MCF 10A (cell line): Measurements from ENCODE around the gene RNU1-3. TPM values are rescaled to one million over a fixed set of nuclear protein-coding genes. Genes with fewer than 3 reads are reported as not detected.
"Not testable (repeated sequence)": the region's sequence is repeated elsewhere in the genome, so short reads cannot be mapped to it uniquely, and the experiment has no call there.

Experiments used
- Bru-seq: library from RNA; stranded (reverse); fragments of 400-500 nt; gene quantifications from one replicate; lab custom pipeline; 2021; lab: Mats Ljungman, UMichigan
- BruChase-seq, 2 experiments: library from RNA; stranded (reverse); fragments of 400-500 nt; gene quantifications; one replicate each; lab custom pipeline; 2021; lab: Mats Ljungman, UMichigan
- BruUV-seq: library from RNA; stranded (reverse); fragments of 400-500 nt; replicated peaks from 2 replicates; lab custom pipeline; 2021; lab: Mats Ljungman, UMichigan
- CTCF ChIA-PET: fragments of 300-600 bp; sonication (Branson Sonifier 250); formaldehyde crosslinking; extraction: SDS; loops from one replicate; lab custom pipeline; 2021; ENCODE audit warnings: antibody characterized with exemption, inconsistent platforms; lab: Yijun Ruan, JAX
- POLR2A ChIA-PET: fragments of 300-600, 350-650 bp; sonication (Branson Sonifier 250); formaldehyde crosslinking; extraction: SDS; loops from one replicate; lab custom pipeline; 2020; ENCODE audit warnings: antibody characterized with exemption, inconsistent platforms; lab: Yijun Ruan, JAX
- DNase-seq: peaks from one replicate; pipeline ENCODE4 v3.0.0-alpha.2; 2018; ENCODE audit not compliant: unreplicated experiment
- H3K27ac Mint-ChIP-seq: one replicate; pipeline ENCODE4 v1.8.0; 2022; ENCODE audit warnings: mild to moderate bottlenecking, low read depth, mixed read lengths; ENCODE audit not compliant: unreplicated experiment
- H3K27me3 Mint-ChIP-seq: one replicate; pipeline ENCODE4 v1.8.0; 2022; ENCODE audit warnings: mixed read lengths; ENCODE audit not compliant: insufficient read depth, unreplicated experiment
- H3K36me3 Mint-ChIP-seq: one replicate; pipeline ENCODE4 v1.8.0; 2022; ENCODE audit warnings: mild to moderate bottlenecking, moderate library complexity, mixed read lengths; ENCODE audit not compliant: insufficient read depth, unreplicated experiment
- H3K4me1 Mint-ChIP-seq: one replicate; pipeline ENCODE4 v1.8.0; 2022; ENCODE audit warnings: mixed read lengths; ENCODE audit not compliant: insufficient read depth, unreplicated experiment
- H3K4me3 Mint-ChIP-seq: one replicate; pipeline ENCODE4 v1.8.0; 2022; ENCODE audit warnings: mild to moderate bottlenecking, moderate library complexity, mixed read lengths; ENCODE audit not compliant: unreplicated experiment
- H3K9me3 Mint-ChIP-seq: one replicate; pipeline ENCODE4 v1.8.0; 2022; ENCODE audit warnings: mixed read lengths; ENCODE audit not compliant: unreplicated experiment
- intact Hi-C: fragments of 100-400 bp; cut with micrococcal nuclease; formaldehyde crosslinking; loops from 2 replicates; pipeline ENCODE4 v1.14.1; 2022
- long read RNA-seq: library from polyadenylated mRNA; stranded (forward); transcript quantifications from one replicate; pipeline ENCODE4 v2.0.0, GENCODE V29; 2022
- total RNA-seq: library from RNA; stranded (reverse); gene quantifications from 2 replicates; pipeline ENCODE4 v1.2.3, GENCODE V29; 2022

Gene RNU1-3
- total RNA-seq = 1,539 and 1,606 TPM in 2 replicates
- Bru-seq, nascent RNA = percentile 99 among the genes with signal in this experiment
- BruChase-seq, experiment 1, labeled RNA remaining after a 6-hour chase = percentile 49 among the genes with signal in this experiment
- not detected for BruChase-seq, experiment 2, labeled RNA remaining after a 2-hour chase
- long read RNA-seq = 0 reads

DNA sequence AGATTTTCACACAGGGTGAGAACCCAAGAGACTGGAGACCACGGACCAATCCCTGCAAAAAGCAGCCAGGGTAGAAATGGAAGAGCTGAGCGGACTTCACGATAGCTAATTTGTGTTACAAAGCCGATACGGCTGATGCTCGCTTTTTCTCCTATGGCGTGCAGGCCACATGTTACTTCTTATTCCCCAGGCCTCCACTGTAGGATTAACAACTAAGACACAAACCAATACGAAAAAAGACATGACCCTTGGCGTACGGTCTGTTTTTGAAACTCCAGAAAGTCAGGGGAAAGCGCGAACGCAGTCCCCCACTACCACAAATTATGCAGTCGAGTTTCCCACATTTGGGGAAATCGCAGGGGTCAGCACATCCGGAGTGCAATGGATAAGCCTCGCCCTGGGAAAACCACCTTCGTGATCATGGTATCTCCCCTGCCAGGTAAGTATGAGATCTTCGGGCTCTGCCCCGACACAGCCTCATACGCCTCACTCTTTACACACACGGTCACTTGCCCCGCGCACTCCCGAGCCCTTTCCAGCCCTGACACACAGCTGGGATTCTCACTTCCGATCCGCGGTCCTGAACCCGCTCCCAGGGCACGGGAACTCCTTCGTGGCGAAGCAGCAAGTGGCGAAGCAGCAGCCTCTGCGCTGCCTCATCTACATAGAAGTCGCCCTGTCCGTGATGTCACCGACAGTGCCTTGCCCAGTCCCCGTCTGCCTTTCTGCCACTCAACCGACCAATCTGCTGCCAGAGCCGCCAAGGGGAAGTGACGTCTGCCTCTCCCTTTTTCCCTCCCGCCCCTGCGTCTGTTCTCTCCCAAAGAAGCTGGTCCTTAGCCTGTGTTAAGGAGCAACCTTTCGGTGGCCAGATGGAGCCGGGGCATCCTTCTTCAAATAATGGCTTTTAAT lies at the start of gene RNU1-3:
RNU1-3 (minus strand) TSS at position 447 of the 912 bp plus-strand sequence.
- H3K4me3 Mint-ChIP-seq, H3K36me3 Mint-ChIP-seq, DNase-seq, H3K4me1 Mint-ChIP-seq, BruUV-seq, H3K27ac Mint-ChIP-seq, H3K27me3 Mint-ChIP-seq, POLR2A ChIA-PET, H3K9me3 Mint-ChIP-seq, intact Hi-C loops, CTCF ChIA-PET: not testable (repeated sequence)

DNA sequence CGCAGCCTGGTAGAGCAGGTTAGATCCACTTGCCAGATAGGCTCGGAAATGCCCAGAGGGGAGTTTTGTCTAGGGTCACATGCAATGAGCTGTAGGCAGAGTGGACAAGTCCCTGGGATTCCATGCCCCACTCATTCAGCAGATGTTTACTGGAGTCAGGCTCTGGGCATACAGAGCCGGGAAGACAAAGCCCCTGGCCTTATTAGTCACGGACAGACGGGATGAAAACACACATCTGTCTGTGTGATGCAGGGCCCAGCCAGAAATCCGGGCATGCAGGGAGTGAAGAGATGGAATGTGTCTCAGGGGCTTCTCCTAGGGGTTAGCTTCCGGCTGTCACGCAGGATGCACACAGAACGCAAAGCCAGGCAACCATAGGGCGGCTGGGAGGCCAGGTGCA lies 46.7 kb upstream of the RNU1-3 start:
- H3K9me3 Mint-ChIP-seq, BruUV-seq, CTCF ChIA-PET, H3K4me1 Mint-ChIP-seq, POLR2A ChIA-PET, H3K4me3 Mint-ChIP-seq, H3K36me3 Mint-ChIP-seq, H3K27ac Mint-ChIP-seq, DNase-seq, intact Hi-C loops: not testable (repeated sequence)
- H3K27me3 Mint-ChIP-seq = peaks cover 12% of the 10 kb centered on the region

- POLR2A ChIA-PET, H3K27ac Mint-ChIP-seq, H3K9me3 Mint-ChIP-seq, H3K36me3 Mint-ChIP-seq, CTCF ChIA-PET, intact Hi-C loops, DNase-seq, BruUV-seq, H3K4me3 Mint-ChIP-seq, H3K4me1 Mint-ChIP-seq: not testable (repeated sequence)
- peaks cover 12% of the 10 kb centered on the region for H3K27me3 Mint-ChIP-seq
Observed at GRCh38 chr1:16712984-16713383, 46.2 kb upstream of the RNU1-3 start.

DNA sequence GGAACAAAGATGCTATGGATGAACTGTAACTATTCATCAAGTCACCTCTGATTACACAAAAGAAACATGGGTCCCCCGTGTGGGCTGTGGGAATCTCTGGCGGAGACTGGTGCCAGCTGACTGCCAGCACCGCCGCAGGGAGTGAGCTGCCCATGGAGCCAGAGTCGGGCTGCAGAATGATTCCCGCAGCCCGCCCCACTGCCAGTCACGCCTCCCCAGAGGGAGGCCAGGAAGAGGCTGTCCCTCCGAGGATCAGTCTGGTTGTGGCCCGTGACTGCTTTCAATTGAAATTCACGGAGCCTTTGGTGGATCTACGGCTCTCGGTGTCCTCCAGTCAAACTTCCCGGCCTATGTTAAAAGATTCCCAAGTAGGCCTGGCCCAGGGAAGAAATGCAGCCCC lies 45.8 kb upstream of the RNU1-3 start:
- intact Hi-C loops, H3K36me3 Mint-ChIP-seq, POLR2A ChIA-PET: not testable (repeated sequence)

DNA sequence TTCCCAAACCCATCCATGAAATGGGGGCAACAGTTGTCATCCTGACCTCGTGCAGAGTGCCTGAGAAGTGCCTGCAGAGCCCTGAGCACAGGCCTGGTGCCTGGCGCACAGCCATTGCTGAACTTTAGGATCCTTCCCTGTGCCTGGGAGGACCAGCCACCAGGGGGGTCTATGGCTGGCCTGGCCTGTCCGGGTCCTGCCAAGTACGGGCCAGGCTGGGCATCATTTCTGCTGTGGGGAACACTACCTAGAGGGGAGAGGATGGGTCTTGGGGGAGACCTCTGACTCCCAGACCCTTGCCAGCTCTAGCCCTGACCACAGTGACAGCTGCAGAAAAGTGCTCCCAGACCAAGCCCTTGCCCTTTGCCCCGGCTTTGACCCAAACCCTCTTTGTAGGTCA lies 45.4 kb upstream of the RNU1-3 start:
- CTCF ChIA-PET = interaction anchor here (0.6 kb wide), 1 partner anchor 14 kb away, joined by 3 read pairs; no protein-coding TSS in a partner anchor
- POLR2A ChIA-PET = not testable (repeated sequence)

More for the DNA sequence above, 45.8 kb upstream of the RNU1-3 start:
- not testable (repeated sequence) for DNase-seq, H3K9me3 Mint-ChIP-seq, BruUV-seq, H3K27ac Mint-ChIP-seq, H3K4me3 Mint-ChIP-seq, H3K4me1 Mint-ChIP-seq
- H3K27me3 Mint-ChIP-seq = peaks cover 12% of the 10 kb centered on the region
- CTCF ChIA-PET = interaction anchor here (0.6 kb wide), 1 partner anchor 14 kb away, joined by 3 read pairs; no protein-coding TSS in a partner anchor

DNA sequence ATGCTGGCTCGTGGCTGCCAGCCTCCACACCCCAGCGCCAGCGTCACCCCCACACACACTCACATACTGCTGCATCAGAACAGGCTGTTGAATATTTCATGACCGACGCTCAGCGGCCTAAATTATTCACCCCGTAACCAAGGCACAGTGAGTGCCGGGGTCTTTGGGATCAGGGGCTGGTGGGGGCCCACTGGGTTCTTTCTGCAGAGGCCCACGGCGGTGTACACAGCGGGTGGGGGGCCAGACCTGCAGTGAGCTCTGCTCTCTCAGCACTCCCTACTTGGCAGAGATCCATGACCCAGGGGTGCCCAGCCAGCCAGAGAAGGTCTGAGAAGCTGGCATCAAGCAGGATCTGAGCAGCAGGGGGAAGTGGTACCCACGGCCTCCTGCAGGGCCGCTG lies 43.9 kb upstream of the RNU1-3 start:
- H3K27ac Mint-ChIP-seq, H3K36me3 Mint-ChIP-seq, H3K4me1 Mint-ChIP-seq, BruUV-seq, H3K4me3 Mint-ChIP-seq, H3K9me3 Mint-ChIP-seq, DNase-seq, H3K27me3 Mint-ChIP-seq, intact Hi-C loops, POLR2A ChIA-PET: not testable (repeated sequence)
- CTCF ChIA-PET = interaction anchor here (0.6 to 4.2 kb wide), 15 partner anchors 9 to 666 kb away, joined by 3 to 19 read pairs (median 4); no protein-coding TSS in a partner anchor

More for the DNA sequence above, 45.4 kb upstream of the RNU1-3 start:
- intact Hi-C loops, H3K9me3 Mint-ChIP-seq, H3K27ac Mint-ChIP-seq, DNase-seq, H3K36me3 Mint-ChIP-seq, H3K4me1 Mint-ChIP-seq, BruUV-seq, H3K4me3 Mint-ChIP-seq: not testable (repeated sequence)
- H3K27me3 Mint-ChIP-seq = peaks cover 12% of the 10 kb centered on the region

DNA sequence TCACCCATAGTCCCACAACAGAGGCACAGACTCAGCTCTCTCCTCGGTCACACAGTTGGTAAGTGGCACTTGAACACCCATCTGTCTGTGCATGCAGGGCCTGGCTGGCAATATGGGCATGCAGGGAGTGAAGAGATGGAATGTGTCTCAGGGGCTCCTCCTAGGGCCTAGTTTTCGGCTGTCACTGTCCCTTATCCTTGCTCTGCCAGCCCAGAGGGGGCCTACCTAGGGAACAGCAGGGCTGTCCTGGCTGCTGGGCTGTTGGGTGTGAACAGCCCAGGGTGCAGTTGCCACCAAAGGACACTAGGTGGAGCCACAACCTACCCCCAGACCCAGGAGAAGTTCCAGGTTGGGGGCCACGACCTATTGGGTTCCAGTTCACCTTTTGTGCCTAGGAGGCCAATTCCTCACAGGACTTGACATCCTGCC lies 42.9 kb upstream of the RNU1-3 start:
- H3K27ac Mint-ChIP-seq, H3K27me3 Mint-ChIP-seq, DNase-seq, H3K4me3 Mint-ChIP-seq, H3K9me3 Mint-ChIP-seq, POLR2A ChIA-PET, H3K36me3 Mint-ChIP-seq, BruUV-seq, intact Hi-C loops, H3K4me1 Mint-ChIP-seq: not testable (repeated sequence)
- CTCF ChIA-PET = interaction anchor here (0.6 to 4.2 kb wide), 17 partner anchors 9 to 178 kb away, joined by 3 to 19 read pairs (median 4); no protein-coding TSS in a partner anchor

GRCh38 chr1:16708704-16709103 lies 42.0 kb upstream of the RNU1-3 start:
- ChIA-PET POLR2A (interaction anchor here (0.6 kb wide), 1 partner anchor 8 kb away, joined by 3 read pairs; no protein-coding TSS in a partner anchor), CTCF (interaction anchor here (0.8 to 4.2 kb wide), 19 partner anchors 10 to 243 kb away, joined by 3 to 19 read pairs (median 4); no protein-coding TSS in a partner anchor)
- H3K4me3 Mint-ChIP-seq, H3K4me1 Mint-ChIP-seq, DNase-seq, H3K9me3 Mint-ChIP-seq, H3K27ac Mint-ChIP-seq, H3K27me3 Mint-ChIP-seq, intact Hi-C loops, H3K36me3 Mint-ChIP-seq, BruUV-seq: not testable (repeated sequence)
